Liver (tissue), 9 donors: ENCODE results near the gene HLCS. TPM values are rescaled to one million over a fixed set of nuclear protein-coding genes. Genes with fewer than 3 reads are reported as not detected.

ENCODE experiments used
- DNase-seq: peaks from one replicate; pipeline ENCODE4 v3.0.0-alpha.2; 2017; ENCODE audit warnings: low spot score
- H3K27ac ChIP-seq, 2 donors: one replicate each; pipeline ENCODE4 v1.7.0; 2013; ENCODE audit warnings: inconsistent platforms in 2 of 2, low read length in 2 of 2, control low read depth in 1 of 2, low read depth in 1 of 2, mild to moderate bottlenecking in 1 of 2
- H3K27me3 ChIP-seq, 4 donors: one replicate each; pipeline versions ENCODE4 v1.6.1 to v1.7.0; 2013; ENCODE audit warnings: low read length in 3 of 4, inconsistent platforms in 1 of 4, mild to moderate bottlenecking in 1 of 4, moderate library complexity in 1 of 4; ENCODE audit not compliant: control insufficient read depth in 4 of 4, insufficient read depth in 4 of 4
- H3K36me3 ChIP-seq, 4 donors: one replicate each; pipeline versions ENCODE4 v1.6.1 to v1.7.0; 2013; ENCODE audit warnings: low read length in 3 of 4, mild to moderate bottlenecking in 3 of 4, low read depth in 1 of 4, moderate library complexity in 1 of 4; ENCODE audit not compliant: control insufficient read depth in 4 of 4, insufficient read depth in 3 of 4
- H3K4me1 ChIP-seq, 4 donors: one replicate each; pipeline versions ENCODE4 v1.6.1 to v1.7.0; 2013; ENCODE audit warnings: low read length in 3 of 4, mild to moderate bottlenecking in 3 of 4, moderate library complexity in 1 of 4; ENCODE audit not compliant: control insufficient read depth in 4 of 4, insufficient read depth in 4 of 4
- H3K4me3 ChIP-seq, 3 donors: one replicate each; pipeline versions ENCODE4 v1.6.1 to v1.7.0; 2013; ENCODE audit warnings: low read length in 3 of 3, control low read depth in 1 of 3, low read depth in 1 of 3, mild to moderate bottlenecking in 1 of 3
- H3K9ac ChIP-seq, 2 donors: one replicate each; pipeline ENCODE4 v1.7.0; 2013; ENCODE audit warnings: low read length in 2 of 2, mild to moderate bottlenecking in 2 of 2, moderate library complexity in 2 of 2, control low read depth in 1 of 2, low read depth in 1 of 2
- H3K9me3 ChIP-seq, 4 donors: one replicate each; pipeline versions ENCODE4 v1.6.1 to v1.7.0; 2013; ENCODE audit warnings: low read length in 3 of 4; ENCODE audit not compliant: control insufficient read depth in 4 of 4
- ATF3 ChIP-seq: IDR thresholded peaks from 2 replicates; pipeline ENCODE4 v1.6.1; 2016; ENCODE audit warnings: antibody characterized with exemption
- CTCF ChIP-seq: fragments of 150-350 bp; IDR thresholded peaks from 2 replicates; pipeline ENCODE4 v1.5.1; 2017; ENCODE audit warnings: improper control_type of control experiment, low read depth, low read length; ENCODE audit not compliant: missing input control
- EGR1 ChIP-seq, 2 donors: IDR thresholded peaks; 2 replicates each; pipeline ENCODE4 v1.6.1; 2016 to 2018; ENCODE audit warnings: antibody characterized with exemption in 2 of 2, low read depth in 2 of 2
- FOXA2 ChIP-seq: IDR thresholded peaks from 2 replicates; pipeline ENCODE4 v1.6.1; 2016; ENCODE audit warnings: antibody characterized with exemption
- GABPA ChIP-seq, 2 donors: IDR thresholded peaks in 1 of 2; conservative IDR thresholded peaks in 1 of 2; 2 replicates each; pipeline ENCODE4 v1.6.1; 2016; ENCODE audit warnings: antibody characterized with exemption in 2 of 2, mild to moderate bottlenecking in 1 of 2, moderate library complexity in 1 of 2
- HNF4A ChIP-seq, 2 donors: conservative IDR thresholded peaks; 2 replicates each; pipeline ENCODE4 v1.6.1; 2016; ENCODE audit warnings: antibody characterized with exemption in 2 of 2, mild to moderate bottlenecking in 2 of 2
- HNF4G ChIP-seq: IDR thresholded peaks from 2 replicates; pipeline ENCODE4 v1.6.1; 2016; ENCODE audit warnings: antibody characterized with exemption
- JUND ChIP-seq, 2 donors: IDR thresholded peaks; 2 replicates each; pipeline ENCODE4 v1.6.1; 2016; ENCODE audit warnings: antibody characterized with exemption in 2 of 2
- MAX ChIP-seq: IDR thresholded peaks from 2 replicates; pipeline ENCODE4 v1.6.1; 2016; ENCODE audit warnings: antibody characterized with exemption
- NR2F2 ChIP-seq: IDR thresholded peaks from 2 replicates; pipeline ENCODE4 v1.6.1; 2016; ENCODE audit warnings: antibody characterized with exemption
- RAD21 ChIP-seq, 2 donors: IDR thresholded peaks; 2 replicates each; pipeline ENCODE4 v1.6.1; 2016; ENCODE audit warnings: antibody characterized with exemption in 2 of 2, mild to moderate bottlenecking in 2 of 2
- SP1 ChIP-seq: IDR thresholded peaks from 2 replicates; pipeline ENCODE4 v1.6.1; 2018; ENCODE audit warnings: antibody characterized with exemption, mild to moderate bottlenecking
- YY1 ChIP-seq: IDR thresholded peaks from 2 replicates; pipeline ENCODE4 v1.6.1; 2016; ENCODE audit warnings: antibody characterized with exemption, mild to moderate bottlenecking
- WGBS: extraction: QIAGEN DNeasy Blood & Tissue Kit; methylation state at CpG from one replicate; pipeline ENCODE4 v1.1.7; 2013; 5-methylcytosine and 5-hydroxymethylcytosine counted together
- polyA plus RNA-seq, 2 donors: library from polyadenylated mRNA; stranded (reverse) in 1 of 2; unstranded in 1 of 2; fragments of 200-250 nt in 1 of 2; fragments of >200 nt in 1 of 2; fragmentation: Nextera tagmentation in 1 of 2; extraction: Ambion mirVana in 1 of 2; gene quantifications; one replicate each; pipeline versions ENCODE4 v1.2.1 to v1.2.3, GENCODE V29; 2013 to 2015
- total RNA-seq, 2 donors: library from RNA; depleted of rRNA; stranded (reverse); fragments of >200 nt; gene quantifications; one replicate each; pipeline ENCODE4 v1.2.3, GENCODE V29; 2014
- TF ChIP-seq, protein P1 (sequence below): IDR thresholded peaks from 2 replicates; pipeline ENCODE4 v1.6.1; 2016; ENCODE audit warnings: antibody characterized with exemption
- TF ChIP-seq, protein P2 (sequence below): IDR thresholded peaks from 2 replicates; pipeline ENCODE4 v1.6.1; 2016; ENCODE audit warnings: antibody characterized with exemption, mild to moderate bottlenecking
- donor health status: healthy.
- donor health status: healthy.
- donor health status: healthy.
- donor health status: healthy.
- donor health status: healthy.

The HLCS gene
- total and polyA plus RNA-seq, 4 donors = 6.6 to 22.5 (median 8.3) TPM

- Histone ChIP-seq H3K4me3 (no peak overlapping the region), H3K9me3 (peaks cover 0 to 1% (median 0%) of the 10 kb centered on the region in 4 donors), H3K27ac (no peak overlapping the region), H3K36me3 (no peaks in the 10 kb centered on the region), H3K9ac (no peak overlapping the region), H3K27me3 (no peaks in the 10 kb centered on the region), H3K4me1 (no peaks in the 10 kb centered on the region)
- no peak for DNase-seq
- WGBS = 97% methylated on average over 1 of the region's 1 CpG
- TF ChIP-seq MAX (no peak), GABPA (IDR thresholded peaks at IDR 0.05 in 1 of 2, conservative IDR thresholded peaks at IDR 0.05 in 1 of 2) (no peak), EGR1 (IDR thresholded peaks at IDR 0.05; ENCODE audit: low read depth in 2 of 2) (no peak), HNF4A (conservative IDR thresholded peaks at IDR 0.05) (no peak), FOXA2 (no peak), CTCF (no peak)
- TF ChIP-seq, protein P1, sequence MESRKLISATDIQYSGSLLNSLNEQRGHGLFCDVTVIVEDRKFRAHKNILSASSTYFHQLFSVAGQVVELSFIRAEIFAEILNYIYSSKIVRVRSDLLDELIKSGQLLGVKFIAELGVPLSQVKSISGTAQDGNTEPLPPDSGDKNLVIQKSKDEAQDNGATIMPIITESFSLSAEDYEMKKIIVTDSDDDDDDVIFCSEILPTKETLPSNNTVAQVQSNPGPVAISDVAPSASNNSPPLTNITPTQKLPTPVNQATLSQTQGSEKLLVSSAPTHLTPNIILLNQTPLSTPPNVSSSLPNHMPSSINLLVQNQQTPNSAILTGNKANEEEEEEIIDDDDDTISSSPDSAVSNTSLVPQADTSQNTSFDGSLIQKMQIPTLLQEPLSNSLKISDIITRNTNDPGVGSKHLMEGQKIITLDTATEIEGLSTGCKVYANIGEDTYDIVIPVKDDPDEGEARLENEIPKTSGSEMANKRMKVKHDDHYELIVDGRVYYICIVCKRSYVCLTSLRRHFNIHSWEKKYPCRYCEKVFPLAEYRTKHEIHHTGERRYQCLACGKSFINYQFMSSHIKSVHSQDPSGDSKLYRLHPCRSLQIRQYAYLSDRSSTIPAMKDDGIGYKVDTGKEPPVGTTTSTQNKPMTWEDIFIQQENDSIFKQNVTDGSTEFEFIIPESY = no peak
Observed at GRCh38 chr21:36873513-36873912, 93.0 kb downstream of the HLCS start.

DNA sequence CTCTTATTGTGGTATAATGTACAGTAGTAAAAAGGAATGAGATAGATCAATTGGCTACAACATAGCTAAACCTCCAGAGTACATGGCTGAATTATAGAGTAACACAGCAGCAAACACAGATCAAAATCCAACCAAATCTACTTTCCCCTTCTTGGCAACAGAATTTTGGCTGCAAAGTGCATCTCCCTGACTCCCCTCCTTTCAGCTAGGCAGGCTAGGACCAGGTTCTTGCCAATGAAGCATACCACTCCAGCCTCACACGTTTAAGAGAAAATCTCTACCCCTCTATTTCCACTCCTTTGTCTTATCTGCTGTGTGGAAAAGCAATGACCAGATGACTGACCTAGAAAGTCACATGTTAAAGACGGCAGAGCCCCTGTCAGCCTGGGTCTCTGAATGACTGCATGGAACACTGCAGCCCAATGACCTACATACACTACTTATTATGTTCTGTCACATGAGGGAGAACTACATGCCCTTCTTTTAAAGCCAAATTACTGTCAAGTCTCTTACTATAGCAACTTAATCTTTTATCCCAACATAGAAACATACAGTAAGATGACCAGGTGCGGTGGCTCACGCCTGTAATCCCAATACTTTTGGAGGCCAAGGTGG is 99.1 kb downstream of the HLCS start:
- Histone ChIP-seq H3K4me3 (no peak overlapping the region), H3K9me3 (no peaks in the 10 kb centered on the region), H3K27ac (no peak overlapping the region), H3K4me1 (peaks cover 0 to 15% (median 9%) of the 10 kb centered on the region in 4 donors), H3K27me3 (no peaks in the 10 kb centered on the region), H3K9ac (no peak overlapping the region), H3K36me3 (no peaks in the 10 kb centered on the region)
- 87% methylated on average over 4 of the region's 4 CpGs for WGBS
- no peak for TF ChIP-seq SP1
- TF ChIP-seq ATF3 = no peak
- no peak for TF ChIP-seq HNF4G
- no peak for TF ChIP-seq NR2F2
- no peak for TF ChIP-seq FOXA2
- no peak for TF ChIP-seq YY1
- TF ChIP-seq MAX = no peak
- TF ChIP-seq, protein P1 = no peak
- no peak for TF ChIP-seq RAD21 (IDR thresholded peaks at IDR 0.05)
- no peak for TF ChIP-seq GABPA (IDR thresholded peaks at IDR 0.05 in 1 of 2, conservative IDR thresholded peaks at IDR 0.05 in 1 of 2)
- TF ChIP-seq, protein P2, sequence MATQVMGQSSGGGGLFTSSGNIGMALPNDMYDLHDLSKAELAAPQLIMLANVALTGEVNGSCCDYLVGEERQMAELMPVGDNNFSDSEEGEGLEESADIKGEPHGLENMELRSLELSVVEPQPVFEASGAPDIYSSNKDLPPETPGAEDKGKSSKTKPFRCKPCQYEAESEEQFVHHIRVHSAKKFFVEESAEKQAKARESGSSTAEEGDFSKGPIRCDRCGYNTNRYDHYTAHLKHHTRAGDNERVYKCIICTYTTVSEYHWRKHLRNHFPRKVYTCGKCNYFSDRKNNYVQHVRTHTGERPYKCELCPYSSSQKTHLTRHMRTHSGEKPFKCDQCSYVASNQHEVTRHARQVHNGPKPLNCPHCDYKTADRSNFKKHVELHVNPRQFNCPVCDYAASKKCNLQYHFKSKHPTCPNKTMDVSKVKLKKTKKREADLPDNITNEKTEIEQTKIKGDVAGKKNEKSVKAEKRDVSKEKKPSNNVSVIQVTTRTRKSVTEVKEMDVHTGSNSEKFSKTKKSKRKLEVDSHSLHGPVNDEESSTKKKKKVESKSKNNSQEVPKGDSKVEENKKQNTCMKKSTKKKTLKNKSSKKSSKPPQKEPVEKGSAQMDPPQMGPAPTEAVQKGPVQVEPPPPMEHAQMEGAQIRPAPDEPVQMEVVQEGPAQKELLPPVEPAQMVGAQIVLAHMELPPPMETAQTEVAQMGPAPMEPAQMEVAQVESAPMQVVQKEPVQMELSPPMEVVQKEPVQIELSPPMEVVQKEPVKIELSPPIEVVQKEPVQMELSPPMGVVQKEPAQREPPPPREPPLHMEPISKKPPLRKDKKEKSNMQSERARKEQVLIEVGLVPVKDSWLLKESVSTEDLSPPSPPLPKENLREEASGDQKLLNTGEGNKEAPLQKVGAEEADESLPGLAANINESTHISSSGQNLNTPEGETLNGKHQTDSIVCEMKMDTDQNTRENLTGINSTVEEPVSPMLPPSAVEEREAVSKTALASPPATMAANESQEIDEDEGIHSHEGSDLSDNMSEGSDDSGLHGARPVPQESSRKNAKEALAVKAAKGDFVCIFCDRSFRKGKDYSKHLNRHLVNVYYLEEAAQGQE = no peak
- no peak for TF ChIP-seq CTCF
- no peak for TF ChIP-seq JUND (IDR thresholded peaks at IDR 0.05)
- DNase-seq = no peak
